ENCODE data around the gene TMEM167B.

Gene TMEM167B

GRCh38 chr1:109112652-109113285 is 22.2 kb downstream of the TMEM167B start:
- TF ChIP-seq, protein P1, sequence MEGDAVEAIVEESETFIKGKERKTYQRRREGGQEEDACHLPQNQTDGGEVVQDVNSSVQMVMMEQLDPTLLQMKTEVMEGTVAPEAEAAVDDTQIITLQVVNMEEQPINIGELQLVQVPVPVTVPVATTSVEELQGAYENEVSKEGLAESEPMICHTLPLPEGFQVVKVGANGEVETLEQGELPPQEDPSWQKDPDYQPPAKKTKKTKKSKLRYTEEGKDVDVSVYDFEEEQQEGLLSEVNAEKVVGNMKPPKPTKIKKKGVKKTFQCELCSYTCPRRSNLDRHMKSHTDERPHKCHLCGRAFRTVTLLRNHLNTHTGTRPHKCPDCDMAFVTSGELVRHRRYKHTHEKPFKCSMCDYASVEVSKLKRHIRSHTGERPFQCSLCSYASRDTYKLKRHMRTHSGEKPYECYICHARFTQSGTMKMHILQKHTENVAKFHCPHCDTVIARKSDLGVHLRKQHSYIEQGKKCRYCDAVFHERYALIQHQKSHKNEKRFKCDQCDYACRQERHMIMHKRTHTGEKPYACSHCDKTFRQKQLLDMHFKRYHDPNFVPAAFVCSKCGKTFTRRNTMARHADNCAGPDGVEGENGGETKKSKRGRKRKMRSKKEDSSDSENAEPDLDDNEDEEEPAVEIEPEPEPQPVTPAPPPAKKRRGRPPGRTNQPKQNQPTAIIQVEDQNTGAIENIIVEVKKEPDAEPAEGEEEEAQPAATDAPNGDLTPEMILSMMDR (IDR thresholded peaks at IDR 0.05; ENCODE audit: borderline replicate concordance, insufficient read depth, low read depth, low read length): peak; percentile 92
- peak overlapping the region; percentile 33 for H3K4me3 ChIP-seq (ENCODE audit: low read depth, low read length)

GRCh38 chr1:109113590-109114341 is 23.2 kb downstream of the TMEM167B start, which contains the start of gene ELAPOR1:
Gene ELAPOR1, plus strand, starts transcription at chr1:109114115. Its CDS starts 69 bp downstream, at chr1:109114184.
- TF ChIP-seq, protein P1 (IDR thresholded peaks at IDR 0.05; ENCODE audit: borderline replicate concordance, insufficient read depth, low read depth, low read length): no peak
- peak within 1 kb of the TSS; percentile 37 for H3K4me3 ChIP-seq (ENCODE audit: low read depth, low read length)

- TF ChIP-seq, protein P1 (IDR thresholded peaks at IDR 0.05; ENCODE audit: borderline replicate concordance, insufficient read depth, low read depth, low read length): no peak
- H3K4me3 ChIP-seq (ENCODE audit: low read depth, low read length): no peak overlapping the region
These were observed 23.7 kb downstream of the TMEM167B start for GRCh38 chr1:109114342-109114674.

DNA sequence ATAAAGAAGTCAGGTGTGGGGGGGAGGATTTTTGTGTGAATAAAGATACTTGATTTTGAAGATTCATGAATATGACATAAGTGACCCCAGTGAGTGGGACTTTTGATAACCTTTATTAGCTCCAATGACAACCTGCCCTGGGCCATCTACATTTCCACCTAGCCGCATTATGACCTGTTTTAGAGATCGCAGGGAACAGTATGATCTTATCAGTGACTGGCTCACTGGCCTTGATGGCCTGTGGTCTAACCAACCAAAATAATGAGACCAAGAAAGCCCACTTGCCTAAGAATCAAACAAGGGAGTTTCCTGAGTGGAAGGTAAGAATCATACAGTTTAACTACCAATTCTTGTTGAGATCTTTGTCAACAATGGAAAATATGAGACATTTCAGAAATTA is 25.1 kb downstream of the TMEM167B start:
- TF ChIP-seq, protein P1 (IDR thresholded peaks at IDR 0.05; ENCODE audit: borderline replicate concordance, insufficient read depth, low read depth, low read length): no peak
- no peak overlapping the region for H3K4me3 ChIP-seq (ENCODE audit: low read depth, low read length)

DNA sequence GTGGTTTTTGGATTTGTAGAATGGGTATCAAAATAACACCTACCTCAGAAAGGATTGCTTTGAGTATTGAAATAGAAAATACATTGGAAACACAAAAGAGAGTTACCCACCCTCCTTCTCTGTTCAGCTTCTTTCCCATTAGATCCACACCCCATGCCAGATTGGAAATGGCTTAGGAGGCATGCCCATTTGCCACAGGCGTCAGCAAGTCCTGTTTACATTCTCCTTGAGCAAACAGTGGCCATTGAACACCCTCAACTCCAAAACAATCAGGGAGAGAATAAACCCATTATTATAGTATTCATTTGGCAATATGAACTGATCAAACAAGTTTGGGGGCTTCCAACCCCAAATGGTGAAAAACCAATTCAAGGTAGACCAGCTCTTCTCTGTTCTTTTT is 25.7 kb downstream of the TMEM167B start:
- TF ChIP-seq, protein P1 (IDR thresholded peaks at IDR 0.05; ENCODE audit: borderline replicate concordance, insufficient read depth, low read depth, low read length): no peak
- no peak overlapping the region for H3K4me3 ChIP-seq (ENCODE audit: low read depth, low read length)

GRCh38 chr1:109118089-109118488 is 27.5 kb downstream of the TMEM167B start:
- TF ChIP-seq, protein P1 (IDR thresholded peaks at IDR 0.05; ENCODE audit: borderline replicate concordance, insufficient read depth, low read depth, low read length): no peak
- H3K4me3 ChIP-seq (ENCODE audit: low read depth, low read length): no peak overlapping the region

DNA sequence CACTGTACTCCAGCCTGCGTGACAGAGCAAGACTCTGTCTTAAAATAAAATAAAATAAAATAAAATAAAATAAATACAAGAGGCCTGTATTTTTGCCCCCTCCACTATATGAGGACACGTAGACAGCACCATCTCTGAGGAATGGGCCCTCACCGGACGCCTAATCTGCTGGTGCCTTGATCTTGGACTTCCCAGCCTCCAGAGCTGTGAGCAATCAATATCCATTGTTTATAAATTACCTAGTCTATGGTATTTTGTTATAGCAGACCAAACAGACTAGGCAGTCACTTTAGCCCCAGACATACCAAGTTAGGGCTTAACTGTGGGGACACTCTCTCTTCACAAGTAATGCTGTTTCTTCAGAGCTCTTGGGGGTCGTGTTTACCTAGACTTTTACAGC is 29.8 kb downstream of the TMEM167B start:
- TF ChIP-seq, protein P1 (IDR thresholded peaks at IDR 0.05; ENCODE audit: borderline replicate concordance, insufficient read depth, low read depth, low read length): no peak
- no peak overlapping the region for H3K4me3 ChIP-seq (ENCODE audit: low read depth, low read length)

Measured in GM12875 (cell line).